Peyer's patch (tissue), 4 donors: ENCODE data around the gene PLEKHA1. TPM values are rescaled to one million over a fixed set of nuclear protein-coding genes. Genes with fewer than 3 reads are reported as not detected.

Experiments
- DNase-seq, 3 donors: peaks; one replicate each; pipeline ENCODE4 v3.0.0-alpha.2; 2017 to 2019
- H3K27ac ChIP-seq, 4 donors: fragments of 200-600 bp; sonication (generic); one replicate each; pipeline ENCODE4 v1.5.1; 2016 to 2019
- H3K27me3 ChIP-seq, 2 donors: fragments of 200-600 bp; sonication (generic); one replicate each; pipeline ENCODE4 v1.5.1; 2019
- H3K36me3 ChIP-seq, 3 donors: fragments of 200-600 bp; sonication (generic); one replicate each; pipeline ENCODE4 v1.5.1; 2016 to 2019
- H3K4me1 ChIP-seq, 4 donors: fragments of 200-600 bp; sonication (generic); one replicate each; pipeline ENCODE4 v1.5.1; 2016 to 2019
- H3K4me3 ChIP-seq, 4 donors: fragments of 200-600 bp; sonication (generic); 1 replicate in 3 of 4; 2 replicates in 1 of 4; pipeline ENCODE4 v1.5.1; 2016 to 2019; ENCODE audit warnings: mild to moderate bottlenecking in 1 of 4
- H3K9me3 ChIP-seq, 4 donors: fragments of 200-600 bp; sonication (generic); one replicate each; pipeline ENCODE4 v1.5.1; 2016 to 2019; ENCODE audit warnings: mild to moderate bottlenecking in 1 of 4
- POLR2A ChIP-seq, 2 donors: fragments of 450-650 bp; IDR thresholded peaks; one replicate each; pipeline ENCODE4 v1.5.1; 2017; ENCODE audit warnings: antibody characterized with exemption in 2 of 2, mild to moderate bottlenecking in 2 of 2, moderate library complexity in 2 of 2
- total RNA-seq, 4 donors: library from RNA; depleted of rRNA; stranded (reverse); fragments of >200 nt; gene quantifications; one replicate each; pipeline ENCODE4 v1.1.0, GENCODE V29; 2016
- TF ChIP-seq, protein P1 (sequence below), 6 experiments: fragments of 450-650 bp in 4 of 6; fragments of 200-600 bp in 2 of 6; sonication (generic) in 1 of 6; IDR thresholded peaks; one replicate each; pipeline ENCODE4 v1.5.1; 2017 to 2019; ENCODE audit warnings: antibody characterized with exemption in 6 of 6, mild to moderate bottlenecking in 3 of 6, moderate library complexity in 1 of 6

Gene PLEKHA1
- total RNA-seq, 4 donors from 2014 or later = 15.7 to 62.0 (median 43.9) TPM

DNA sequence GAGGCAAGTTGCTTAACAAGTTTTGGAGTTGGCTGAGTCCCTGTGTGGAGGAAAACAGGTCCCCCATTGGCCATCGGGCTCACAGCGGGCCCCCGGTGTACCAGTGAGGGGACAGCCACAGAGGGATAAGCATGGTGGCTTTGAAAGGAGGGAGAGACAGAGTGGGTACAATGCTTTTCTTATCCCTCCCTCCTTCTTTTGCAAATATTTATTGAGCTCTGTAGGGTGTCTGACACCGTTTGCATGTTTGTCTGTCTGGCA is 89.7 kb downstream of the PLEKHA1 start:
- H3K27me3 ChIP-seq = no peaks in the 10 kb centered on the region
- TF ChIP-seq, protein P1, sequence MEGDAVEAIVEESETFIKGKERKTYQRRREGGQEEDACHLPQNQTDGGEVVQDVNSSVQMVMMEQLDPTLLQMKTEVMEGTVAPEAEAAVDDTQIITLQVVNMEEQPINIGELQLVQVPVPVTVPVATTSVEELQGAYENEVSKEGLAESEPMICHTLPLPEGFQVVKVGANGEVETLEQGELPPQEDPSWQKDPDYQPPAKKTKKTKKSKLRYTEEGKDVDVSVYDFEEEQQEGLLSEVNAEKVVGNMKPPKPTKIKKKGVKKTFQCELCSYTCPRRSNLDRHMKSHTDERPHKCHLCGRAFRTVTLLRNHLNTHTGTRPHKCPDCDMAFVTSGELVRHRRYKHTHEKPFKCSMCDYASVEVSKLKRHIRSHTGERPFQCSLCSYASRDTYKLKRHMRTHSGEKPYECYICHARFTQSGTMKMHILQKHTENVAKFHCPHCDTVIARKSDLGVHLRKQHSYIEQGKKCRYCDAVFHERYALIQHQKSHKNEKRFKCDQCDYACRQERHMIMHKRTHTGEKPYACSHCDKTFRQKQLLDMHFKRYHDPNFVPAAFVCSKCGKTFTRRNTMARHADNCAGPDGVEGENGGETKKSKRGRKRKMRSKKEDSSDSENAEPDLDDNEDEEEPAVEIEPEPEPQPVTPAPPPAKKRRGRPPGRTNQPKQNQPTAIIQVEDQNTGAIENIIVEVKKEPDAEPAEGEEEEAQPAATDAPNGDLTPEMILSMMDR (IDR thresholded peaks at IDR 0.05) = no peak
- no peak for TF ChIP-seq POLR2A (IDR thresholded peaks at IDR 0.05)
- no peak overlapping the region for H3K27ac ChIP-seq
- no peak overlapping the region for H3K4me3 ChIP-seq
- H3K36me3 ChIP-seq = no peaks in the 10 kb centered on the region
- H3K9me3 ChIP-seq = no peaks in the 10 kb centered on the region
- peaks cover 0 to 22% (median 0%) of the 10 kb centered on the region in 4 donors for H3K4me1 ChIP-seq
- no peak for DNase-seq

DNA sequence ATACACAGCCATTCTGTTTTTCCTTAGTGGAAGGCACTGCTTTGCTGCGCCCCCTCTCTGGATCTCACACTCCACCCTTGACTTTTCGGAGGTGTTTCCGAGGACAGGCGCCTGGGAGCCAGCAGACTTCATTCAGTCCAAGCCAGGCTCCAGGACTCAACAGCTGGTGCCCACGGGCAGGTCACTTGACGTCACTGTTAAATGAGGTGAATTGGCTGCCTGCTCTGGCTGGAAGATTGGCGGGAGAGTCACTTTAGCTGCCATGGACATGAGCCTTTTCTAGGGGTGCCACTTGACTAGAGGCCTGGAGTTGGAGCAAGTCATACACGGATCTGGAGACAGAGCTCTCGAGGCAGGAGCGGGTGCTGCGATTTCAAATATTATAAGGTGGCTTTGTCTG is 90.1 kb downstream of the PLEKHA1 start:
- DNase-seq = no peak
- no peak for TF ChIP-seq POLR2A (IDR thresholded peaks at IDR 0.05)
- TF ChIP-seq, protein P1 (IDR thresholded peaks at IDR 0.05) = no peak
- Histone ChIP-seq H3K4me3 (no peak overlapping the region), H3K27me3 (no peaks in the 10 kb centered on the region), H3K27ac (no peak overlapping the region), H3K4me1 (peaks cover 0 to 22% (median 0%) of the 10 kb centered on the region in 4 donors), H3K36me3 (no peaks in the 10 kb centered on the region), H3K9me3 (no peaks in the 10 kb centered on the region)

DNA sequence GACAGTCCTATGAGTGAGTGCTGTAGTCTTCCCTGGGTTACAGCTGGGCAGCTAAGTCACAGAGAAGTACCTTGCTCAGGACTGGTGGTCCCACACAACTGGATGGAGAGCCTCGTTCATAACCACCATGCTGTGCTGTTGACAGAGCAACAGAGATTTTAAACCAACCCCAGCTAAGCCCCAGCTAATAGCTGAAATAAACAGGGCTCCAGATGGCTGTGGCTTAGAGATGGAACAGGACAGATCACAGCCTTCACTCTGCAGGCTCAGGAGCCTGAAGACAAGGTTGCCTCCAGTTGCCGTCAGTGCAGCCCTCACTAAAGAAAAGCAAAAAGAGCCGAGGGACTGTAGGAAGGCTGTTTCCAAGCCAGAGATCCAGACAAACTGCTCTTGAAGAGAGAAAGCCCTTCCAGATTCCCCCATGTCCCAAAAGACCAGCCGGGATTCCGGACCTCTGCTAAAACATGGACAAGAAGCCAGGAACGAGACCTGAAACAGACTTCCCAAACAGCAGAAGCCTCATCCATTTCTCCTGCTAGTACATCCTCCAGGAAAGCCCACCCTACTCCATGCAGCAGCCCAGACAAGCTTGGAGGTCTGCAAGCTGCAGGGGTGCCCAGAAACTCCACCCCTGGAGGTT is 91.0 kb downstream of the PLEKHA1 start:
- H3K36me3 ChIP-seq = no peaks in the 10 kb centered on the region
- DNase-seq = no peak
- H3K27me3 ChIP-seq = no peaks in the 10 kb centered on the region
- no peaks in the 10 kb centered on the region for H3K9me3 ChIP-seq
- H3K4me1 ChIP-seq = peaks cover 0 to 18% (median 0%) of the 10 kb centered on the region in 4 donors
- TF ChIP-seq, protein P1 (IDR thresholded peaks at IDR 0.05) = no peak
- no peak for TF ChIP-seq POLR2A (IDR thresholded peaks at IDR 0.05)
- no peak overlapping the region for H3K4me3 ChIP-seq
- H3K27ac ChIP-seq = no peak overlapping the region

DNA sequence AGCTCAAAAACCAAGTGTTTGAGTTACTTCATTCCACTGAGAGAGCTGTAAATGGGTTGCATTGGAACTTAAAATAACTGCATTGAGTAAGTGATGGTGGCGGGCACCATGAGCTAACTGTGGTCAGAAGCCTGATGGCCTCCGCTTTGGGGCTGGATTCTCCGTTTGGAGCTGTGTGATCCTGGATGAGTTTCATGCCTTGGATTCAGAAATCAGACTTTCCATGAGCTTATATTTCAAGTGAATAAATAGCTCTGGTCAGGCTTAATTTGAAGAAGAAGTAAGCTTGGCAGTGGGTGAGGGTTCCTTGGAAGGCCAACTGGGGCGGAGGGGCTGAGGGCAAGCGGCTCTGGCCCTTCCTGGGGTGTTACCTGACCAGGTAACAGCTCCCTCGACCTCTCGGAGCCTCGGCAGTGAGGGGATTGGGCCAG is 92.5 kb downstream of the PLEKHA1 start:
- TF ChIP-seq, protein P1 (IDR thresholded peaks at IDR 0.05) = no peak
- no peak for TF ChIP-seq POLR2A (IDR thresholded peaks at IDR 0.05)
- H3K27ac ChIP-seq = no peak overlapping the region
- no peaks in the 10 kb centered on the region for H3K27me3 ChIP-seq
- no peaks in the 10 kb centered on the region for H3K36me3 ChIP-seq
- no peak for DNase-seq
- peaks cover 0 to 12% (median 0%) of the 10 kb centered on the region in 4 donors for H3K4me1 ChIP-seq
- H3K4me3 ChIP-seq = no peak overlapping the region
- no peaks in the 10 kb centered on the region for H3K9me3 ChIP-seq

DNA sequence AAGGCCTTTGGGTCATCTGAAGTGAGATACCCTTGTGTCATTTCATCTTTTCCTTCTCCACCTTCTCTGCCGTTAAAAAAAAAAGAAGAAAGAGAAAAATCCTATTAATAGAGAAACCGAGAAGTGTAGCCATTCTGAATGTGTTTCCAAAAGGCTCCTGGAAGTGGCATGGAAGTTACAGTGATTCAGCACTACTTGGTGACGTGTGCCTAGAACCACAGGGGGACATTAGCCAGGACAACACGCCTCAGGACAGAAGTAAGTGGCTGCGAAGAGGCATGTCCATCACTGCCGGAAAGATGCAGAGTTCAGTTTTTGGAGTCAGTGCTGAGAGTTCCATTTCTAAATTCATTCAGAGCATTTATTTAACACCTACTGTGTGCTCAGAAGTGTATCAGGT is 93.2 kb downstream of the PLEKHA1 start:
- Histone ChIP-seq H3K27ac (no peak overlapping the region), H3K4me3 (no peak overlapping the region), H3K36me3 (no peaks in the 10 kb centered on the region), H3K9me3 (no peaks in the 10 kb centered on the region), H3K27me3 (no peaks in the 10 kb centered on the region), H3K4me1 (peaks cover 0 to 10% (median 0%) of the 10 kb centered on the region in 4 donors)
- TF ChIP-seq, protein P1 (IDR thresholded peaks at IDR 0.05) = no peak
- no peak for TF ChIP-seq POLR2A (IDR thresholded peaks at IDR 0.05)
- no peak for DNase-seq
